GM18867 (cell line): ENCODE results near the gene DGCR2.
"Not testable (repeated sequence)": the region's sequence is repeated elsewhere in the genome, so short reads cannot be mapped to it uniquely, and the experiment has no call there.

Experiments
- ATAC-seq: cut with Tn5 transposase; IDR thresholded peaks from one replicate; pipeline ENCODE4 v1.9.1; 2021; ENCODE audit warnings: mild to moderate bottlenecking, moderate library complexity; ENCODE audit not compliant: unreplicated experiment

The DGCR2 gene

DNA sequence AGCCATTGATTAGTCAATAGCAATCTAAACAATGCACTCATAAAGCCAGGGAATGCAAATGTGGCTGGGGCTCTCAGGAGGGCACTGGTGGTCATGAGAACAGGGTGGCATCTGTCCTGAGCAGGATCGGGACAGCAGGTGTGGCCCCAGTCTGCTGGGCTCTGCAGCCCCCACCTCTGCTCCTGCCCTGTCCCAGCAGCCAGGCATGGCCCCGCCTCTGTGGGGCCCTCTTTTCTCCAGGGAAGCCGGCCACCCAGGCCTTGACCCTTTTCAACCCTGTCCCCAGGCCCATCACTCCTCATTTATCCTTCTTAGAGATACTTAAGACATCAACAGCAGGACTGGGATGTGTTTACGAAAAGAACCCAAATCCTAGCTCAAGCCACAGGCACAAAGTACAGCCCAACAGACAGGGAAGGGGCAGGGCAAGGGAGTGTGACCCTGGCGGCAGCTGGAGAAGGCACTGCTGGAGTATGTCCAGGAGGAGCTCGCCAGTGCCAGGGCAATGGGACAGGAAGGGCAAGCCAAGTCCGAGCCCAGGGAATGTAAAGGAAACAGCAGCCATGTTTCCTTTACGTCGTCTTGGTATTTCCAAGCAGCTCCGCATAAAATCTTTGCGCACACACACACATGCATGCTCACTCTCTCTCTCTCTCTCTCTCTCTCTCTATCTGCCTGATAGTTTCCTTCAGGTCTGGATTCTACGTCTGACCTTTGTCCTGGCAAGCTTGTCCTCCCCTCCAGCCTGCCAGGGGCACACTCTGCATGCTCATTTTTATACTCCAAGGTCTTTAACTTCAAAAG is 59.9 kb downstream of the DGCR2 start:
- ATAC-seq: no peak

DNA sequence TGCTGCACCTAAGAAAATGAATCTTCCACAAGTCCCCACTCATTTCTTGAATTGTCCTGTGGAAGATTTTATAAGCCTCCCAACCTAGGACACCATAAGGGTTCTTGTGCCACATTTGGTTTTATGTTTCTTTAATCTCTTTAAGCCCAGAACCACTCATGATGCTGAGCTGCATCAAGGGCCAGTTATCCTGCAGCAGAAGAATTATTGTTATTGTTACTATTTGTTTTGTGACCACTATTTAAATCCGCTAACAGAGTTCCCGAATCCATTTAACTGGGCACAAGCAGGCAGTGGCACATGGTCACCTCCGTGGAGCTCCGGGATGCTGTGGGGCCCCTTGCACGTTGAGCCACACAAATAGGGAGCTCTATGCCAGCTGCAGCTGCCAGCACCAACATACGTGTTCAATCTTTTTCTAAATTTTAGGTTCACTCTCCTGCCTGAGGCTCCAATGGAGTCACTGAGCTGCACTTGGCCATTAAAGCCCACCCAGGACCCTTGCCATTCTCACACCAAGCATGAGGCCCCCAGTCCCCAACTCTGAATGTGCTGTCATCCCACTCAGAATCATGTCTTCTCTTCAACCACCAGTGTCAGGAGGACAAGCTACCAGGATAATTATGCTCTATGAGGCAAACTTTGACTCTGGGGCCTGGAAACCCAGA is 60.6 kb downstream of the DGCR2 start:
- no peak for ATAC-seq

DNA sequence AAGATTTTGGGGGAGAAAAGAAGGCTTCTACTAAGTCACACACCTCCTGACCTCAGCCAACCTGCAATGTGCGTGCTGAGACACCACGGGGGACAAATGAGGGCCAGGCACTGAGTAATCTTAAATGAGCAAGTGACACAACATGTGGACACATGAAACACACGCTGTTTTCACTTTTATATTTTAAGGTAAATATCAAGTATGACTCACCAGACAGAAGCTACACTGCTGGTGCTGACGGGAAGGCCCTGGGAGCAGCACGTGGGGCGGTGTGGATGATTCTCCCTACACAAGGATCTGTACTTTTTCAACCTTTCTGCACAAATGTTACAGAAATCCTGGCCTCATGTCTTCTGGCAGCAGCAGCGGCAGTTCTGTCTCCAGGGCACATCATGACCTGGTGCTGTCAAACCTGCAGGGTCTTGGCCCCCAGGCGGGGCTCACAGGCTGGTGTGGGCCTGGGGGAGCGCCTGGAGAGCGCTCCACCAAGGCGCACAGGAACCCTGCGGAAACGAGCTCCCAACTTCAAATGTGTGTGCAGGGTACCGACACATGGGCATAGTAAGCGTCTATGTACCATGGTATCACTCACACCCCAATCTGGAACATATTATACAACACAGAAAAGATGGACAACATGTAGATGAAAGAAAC is 61.7 kb downstream of the DGCR2 start:
- ATAC-seq: no peak

DNA sequence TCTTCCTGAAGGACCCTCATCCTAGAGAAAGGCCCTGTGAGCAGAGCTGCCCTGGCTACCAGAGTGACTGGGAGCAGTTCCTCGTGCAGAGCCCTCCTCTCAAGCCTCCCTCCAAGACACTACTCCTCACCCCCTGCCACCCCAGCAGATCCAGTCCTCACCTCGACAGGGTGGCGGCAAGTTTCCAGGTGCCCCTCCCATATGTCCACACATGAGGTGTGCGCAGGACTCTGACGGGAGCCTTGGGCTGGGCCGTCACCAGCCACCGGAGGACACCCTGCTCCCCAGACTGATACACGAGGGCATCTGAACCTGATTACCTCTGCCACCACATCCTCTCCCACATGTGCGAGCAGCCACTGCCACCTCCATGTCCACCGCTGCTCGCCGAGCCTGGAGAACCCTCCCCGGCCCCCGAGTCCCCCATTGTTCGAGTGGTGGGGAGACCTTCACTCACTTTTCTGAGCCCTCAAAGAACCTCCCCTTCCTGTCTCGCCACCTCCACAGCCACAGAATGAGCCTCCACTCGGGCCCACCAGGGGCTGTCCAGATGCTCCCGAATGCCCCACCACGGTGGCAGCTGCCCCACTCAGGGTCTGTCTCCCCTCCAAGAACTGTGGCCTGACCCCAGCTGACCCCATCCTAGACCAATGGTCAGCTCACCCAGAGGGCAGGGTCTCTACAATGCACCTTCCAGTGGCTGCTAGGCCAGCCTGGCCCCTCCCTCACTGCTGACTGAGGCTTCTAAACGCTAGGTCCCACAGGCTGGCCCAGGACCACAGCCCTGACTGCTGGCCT is 62.5 kb downstream of the DGCR2 start:
- ATAC-seq: no peak

DNA sequence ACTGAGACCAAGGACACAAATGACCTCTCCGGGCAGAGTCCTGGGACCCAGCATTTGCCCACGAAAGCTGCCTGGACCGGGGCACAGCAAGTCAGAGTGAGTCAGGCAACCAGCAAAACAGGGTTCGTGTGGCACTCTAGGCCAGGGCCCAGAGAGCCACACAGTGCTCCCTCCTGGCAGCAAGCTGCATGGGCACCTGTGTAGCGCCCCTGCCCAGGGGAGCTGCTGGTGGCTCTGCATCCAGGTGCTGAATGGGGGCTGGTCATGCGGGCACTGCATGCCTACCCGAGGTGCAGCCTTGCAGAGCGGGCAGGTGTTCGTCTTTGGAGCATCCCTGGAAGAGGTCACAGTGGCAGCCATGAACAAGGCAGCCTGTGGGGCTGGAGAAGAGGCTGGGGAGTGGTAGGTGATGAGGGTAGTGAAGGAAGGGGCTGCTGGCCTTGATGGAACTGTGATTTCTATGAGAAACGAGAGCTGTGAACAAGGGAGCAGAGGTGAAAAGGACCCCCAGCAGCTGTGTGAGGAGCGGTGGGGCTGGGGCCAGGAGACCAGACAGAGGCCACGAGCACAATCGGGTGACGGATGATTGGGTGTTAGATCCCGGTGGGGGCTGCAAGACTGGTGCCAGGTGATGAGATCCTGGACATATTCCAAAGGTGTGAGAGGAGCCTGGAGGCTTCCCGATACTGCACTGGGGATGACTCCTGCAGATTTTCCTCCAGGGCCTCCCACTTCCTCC is 63.3 kb downstream of the DGCR2 start:
- no peak for ATAC-seq

DNA sequence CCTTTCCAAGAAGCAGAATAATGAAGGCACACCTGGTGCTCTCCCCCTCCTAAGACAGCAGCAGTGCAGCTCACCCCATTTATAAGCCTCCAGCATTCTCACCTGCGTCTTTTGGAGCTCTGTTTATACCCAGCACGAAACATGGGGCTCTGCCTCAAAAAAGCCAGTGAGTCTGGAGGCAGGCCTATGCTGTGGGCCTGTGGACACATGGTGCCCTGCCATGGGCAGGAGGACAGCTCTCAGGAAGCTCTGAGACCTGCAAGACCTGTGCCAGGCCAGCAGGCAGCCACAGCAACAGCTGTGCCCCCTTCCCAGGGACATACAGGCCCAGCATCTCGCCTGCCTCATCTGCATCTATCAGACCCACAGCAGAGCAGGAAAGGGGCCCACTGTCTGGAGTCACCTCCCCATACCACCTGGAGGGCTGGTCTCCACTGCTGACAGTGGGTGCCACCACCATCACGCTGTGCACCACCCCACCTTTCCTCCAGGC is 64.2 kb downstream of the DGCR2 start:
- no peak for ATAC-seq

DNA sequence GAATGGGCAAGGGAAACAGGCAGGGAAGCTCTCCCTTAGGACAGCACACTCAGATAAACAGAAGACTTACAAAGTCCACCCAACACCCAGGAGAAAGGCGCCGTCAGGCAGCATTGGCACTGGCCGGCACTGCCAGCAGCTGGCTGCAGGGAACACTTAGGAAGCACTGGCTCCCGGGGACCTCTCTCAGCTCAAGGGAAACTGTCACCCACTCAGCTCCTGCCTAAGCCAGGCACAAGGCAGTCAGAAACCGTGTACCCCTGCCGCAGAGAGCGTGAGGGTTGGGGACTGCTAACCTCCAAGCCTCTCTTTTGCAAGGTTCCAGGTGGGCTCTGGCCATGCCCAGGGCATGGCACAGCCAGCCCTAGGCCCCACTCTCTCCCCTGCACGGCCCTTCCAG is 64.7 kb downstream of the DGCR2 start:
- no peak for ATAC-seq

DNA sequence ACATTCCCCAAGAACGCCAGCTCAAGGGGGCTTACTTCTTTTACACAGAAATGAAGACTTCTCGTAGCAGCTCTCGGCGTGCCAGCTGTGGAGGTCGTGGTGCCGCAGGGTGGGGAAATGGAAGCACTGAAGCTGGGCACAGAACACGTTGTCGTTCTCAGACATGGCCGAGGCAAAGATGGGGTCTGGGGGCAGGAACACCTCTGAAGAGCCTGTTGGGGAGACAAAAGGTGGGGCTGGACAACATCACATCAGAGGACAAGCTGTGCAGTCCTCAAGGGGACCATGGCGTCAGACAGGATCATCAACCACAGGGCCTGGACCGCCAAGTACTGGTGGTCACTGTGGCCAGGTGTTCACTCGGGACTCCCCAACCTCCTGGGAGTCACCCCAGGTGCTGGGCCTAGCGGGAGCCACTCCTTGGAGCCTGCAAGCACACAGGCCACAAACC is 65.2 kb downstream of the DGCR2 start:
- no peak for ATAC-seq

DNA sequence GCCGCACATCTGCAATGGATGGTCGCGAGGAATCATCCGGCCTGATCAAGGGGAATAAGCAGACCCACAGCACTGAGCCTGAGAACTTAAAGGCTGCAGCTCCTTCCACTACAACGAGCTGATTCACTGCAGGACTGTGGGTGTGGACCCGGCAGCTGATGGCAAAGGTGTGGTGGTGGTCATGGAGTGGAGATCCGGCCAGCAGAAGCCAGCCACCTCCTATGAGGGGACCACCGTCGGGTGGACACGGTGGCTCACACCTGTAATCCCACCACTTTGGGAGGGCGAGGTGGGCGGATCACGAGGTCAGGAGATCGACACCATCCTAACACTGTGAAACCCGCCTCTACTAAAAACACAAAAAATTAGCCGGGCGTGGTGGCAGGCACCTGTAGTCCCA is 66.4 kb downstream of the DGCR2 start:
- ATAC-seq: no peak

DNA sequence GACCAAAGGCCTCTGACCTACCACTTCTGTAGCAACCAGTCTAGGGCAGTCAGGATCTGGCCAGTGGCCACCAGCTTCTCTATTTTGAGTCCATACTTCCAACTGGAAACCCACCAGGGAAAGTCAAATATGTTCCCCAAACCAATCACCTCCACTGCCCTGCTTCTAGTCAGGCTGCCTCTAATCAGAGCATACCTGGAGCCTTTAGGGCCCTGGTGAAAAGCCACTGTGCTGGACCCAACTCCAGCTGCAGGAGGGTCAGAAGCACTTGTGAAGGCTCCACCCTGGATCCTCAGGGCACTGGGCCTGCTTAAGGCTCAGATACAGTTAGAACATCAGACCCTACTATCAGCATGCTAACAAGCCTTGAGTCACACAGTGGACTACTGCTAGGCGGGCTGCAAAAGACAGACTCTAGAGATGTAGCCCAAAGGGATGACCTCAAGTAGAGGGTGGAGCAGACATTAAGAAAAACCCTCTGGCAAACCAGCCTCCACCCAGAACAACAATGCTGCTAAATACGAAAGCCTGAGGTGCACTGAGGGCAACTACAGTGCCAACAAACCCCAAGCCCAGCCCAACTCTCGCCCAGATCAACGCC is 69.2 kb downstream of the DGCR2 start:
- no peak for ATAC-seq

DNA sequence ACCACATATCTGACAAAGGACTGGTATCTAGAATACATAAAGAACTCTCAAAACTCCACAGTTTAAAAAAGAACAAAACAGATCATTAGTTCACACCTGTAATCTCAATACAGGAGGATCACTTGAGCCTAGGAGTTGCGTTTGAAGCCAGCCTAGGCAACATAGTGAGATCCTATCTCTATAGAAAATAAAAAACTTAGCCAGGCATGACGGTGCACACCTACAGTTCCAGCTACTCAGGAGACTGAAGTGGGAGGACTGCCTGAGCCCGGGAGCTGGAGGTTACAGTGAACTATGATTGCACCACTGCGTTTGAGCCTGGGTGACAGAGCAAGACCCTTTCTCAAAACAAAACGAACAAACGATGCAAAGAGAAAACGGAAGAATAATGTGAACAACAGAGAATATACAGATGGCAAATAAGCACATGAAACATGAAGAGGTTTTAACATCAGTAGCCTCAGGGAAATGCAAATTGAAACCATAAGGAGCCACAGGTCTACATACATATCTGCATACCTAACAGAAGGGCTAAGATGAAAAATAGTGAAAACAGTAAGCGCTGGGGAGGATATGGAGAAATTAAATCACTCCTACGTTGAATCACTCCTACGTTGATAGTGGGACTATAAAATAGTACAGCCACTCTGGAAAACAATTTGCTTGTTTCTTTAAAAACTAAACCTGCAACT is 70.7 kb downstream of the DGCR2 start:
- no peak for ATAC-seq

DNA sequence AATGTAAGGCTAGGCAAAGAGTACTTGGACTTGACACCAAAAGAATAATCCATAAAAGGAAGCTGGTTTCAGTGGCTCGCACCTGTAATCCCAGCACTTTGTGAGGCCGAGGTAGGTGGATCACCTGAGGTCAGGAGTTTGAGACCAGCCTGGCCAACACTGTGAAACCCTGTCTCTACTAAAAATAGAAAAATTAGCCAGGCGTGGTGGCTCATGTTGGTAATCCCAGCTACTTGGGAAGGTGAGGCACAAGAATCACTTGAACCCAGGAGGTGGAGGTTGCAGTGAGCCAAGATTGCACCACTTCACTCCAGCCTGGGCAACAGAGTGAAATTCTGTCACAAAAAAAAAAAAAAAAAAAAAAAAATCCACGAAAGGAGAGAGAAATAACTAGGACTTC is 71.4 kb downstream of the DGCR2 start:
- not testable (repeated sequence) for ATAC-seq

DNA sequence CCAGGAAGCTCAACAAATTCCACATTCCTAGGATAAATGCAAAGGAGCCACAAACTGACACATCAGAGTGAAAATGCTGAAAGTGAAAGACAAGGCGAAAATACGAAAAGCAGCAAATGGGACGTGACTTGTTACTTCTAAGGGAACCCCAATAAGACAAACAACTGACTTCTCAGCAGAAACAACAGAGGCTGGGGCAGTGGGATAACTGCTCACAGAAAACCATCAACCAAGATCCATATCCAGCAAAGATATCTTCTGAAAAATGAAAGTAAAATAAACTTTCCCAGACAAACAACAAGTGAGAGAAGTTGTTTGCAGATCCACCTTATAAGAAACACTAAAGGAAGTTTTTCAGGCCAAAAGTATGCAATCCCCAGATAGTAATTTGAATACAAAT is 72.1 kb downstream of the DGCR2 start:
- ATAC-seq: no peak

DNA sequence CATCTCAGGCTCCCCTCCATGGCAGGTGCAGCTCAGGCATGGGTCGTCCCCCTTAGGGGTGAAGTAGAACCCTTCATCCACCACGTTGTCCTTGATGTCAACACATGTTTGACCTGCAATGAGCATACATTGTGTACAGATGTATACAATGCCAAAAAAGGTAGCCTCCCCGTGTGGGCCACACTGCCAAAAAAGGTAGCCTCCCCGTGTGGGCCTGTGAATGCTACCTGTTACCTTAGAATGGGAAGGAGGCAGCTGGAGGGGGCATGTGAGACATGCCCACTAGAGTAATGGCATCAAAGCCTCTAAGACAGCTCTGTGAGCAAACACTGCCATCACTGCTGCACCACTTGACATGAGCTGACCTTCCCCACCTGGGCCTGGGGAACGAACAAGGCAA is 73.7 kb downstream of the DGCR2 start:
- no peak for ATAC-seq

DNA sequence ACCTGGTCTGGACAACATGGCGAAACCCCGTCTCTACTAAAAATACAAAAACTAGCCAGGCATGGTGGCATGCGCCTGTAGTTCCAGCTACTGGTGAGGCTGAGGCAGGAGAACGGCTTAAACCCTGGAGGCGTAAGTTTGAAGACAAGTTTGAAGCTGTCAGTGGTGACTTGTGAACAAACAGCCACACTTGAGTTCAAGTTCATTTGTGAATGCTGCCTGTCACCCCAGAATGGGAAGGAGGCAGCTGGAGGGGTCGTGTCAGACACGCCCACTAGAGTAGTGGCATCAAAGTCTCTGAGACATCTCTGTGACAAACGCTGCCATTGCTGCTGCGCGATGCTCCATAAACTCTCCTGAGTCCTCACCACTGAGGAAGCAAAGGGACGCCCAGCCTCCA is 74.2 kb downstream of the DGCR2 start:
- no peak for ATAC-seq

DNA sequence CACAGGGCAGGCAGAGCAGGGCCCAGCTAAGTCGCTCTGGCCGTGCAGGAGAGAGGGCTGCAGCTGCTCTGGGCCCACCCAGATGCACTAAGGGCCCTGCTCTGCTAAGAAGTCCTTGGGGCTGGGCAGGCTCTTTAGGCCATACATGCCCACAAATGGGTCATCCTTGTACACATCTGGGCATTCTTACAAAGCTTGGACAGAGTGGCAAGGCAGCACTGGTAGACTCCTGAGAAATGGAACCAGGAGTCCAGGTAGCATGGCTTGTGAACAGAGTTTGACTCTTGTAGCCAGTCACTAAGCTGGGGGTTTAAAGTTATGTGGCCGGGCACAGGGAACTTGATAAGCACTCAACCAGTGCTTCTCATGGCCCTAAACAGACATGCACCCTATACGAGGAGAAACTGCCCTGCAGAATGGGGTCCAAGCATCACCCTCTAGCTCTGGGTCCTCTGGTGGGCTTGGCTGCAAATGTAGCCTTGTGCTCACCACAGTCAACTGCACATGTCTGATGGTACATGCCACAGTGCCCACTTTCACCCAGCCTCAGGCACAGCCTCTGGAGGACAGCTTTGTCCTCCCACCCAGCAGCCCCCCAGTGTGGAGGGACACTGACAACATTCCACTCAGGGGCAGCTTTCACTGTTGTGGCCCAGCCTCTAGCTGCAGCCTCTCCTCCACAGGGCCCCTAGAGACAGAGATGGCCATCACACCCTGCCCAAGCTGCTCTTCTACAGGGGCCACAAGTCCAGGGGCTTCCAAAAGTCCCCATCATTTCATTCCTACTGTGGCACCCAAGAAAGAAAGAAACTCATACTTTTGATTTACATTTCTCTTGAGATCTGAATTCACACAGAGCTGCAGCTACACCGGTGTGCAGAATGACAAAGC is 75.2 kb downstream of the DGCR2 start:
- ATAC-seq: no peak

DNA sequence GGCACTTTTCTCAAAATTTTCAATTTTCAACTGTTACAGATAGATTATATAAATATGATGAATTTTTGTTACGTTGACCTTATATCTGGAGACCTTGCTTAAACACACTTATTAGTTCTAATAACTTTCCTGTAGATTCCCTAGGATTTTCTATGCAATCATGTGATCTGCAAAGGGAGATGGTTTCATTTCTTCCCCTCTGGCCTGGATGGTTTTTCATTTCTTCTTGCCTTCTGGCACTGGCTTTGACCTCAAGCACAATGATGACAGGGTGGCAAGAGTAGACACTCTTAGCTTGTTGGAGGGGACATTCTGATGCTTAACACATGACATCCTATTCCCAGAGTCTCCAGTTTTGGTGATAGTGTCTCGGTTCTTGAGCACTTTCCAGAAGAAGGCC is 75.9 kb downstream of the DGCR2 start:
- no peak for ATAC-seq

DNA sequence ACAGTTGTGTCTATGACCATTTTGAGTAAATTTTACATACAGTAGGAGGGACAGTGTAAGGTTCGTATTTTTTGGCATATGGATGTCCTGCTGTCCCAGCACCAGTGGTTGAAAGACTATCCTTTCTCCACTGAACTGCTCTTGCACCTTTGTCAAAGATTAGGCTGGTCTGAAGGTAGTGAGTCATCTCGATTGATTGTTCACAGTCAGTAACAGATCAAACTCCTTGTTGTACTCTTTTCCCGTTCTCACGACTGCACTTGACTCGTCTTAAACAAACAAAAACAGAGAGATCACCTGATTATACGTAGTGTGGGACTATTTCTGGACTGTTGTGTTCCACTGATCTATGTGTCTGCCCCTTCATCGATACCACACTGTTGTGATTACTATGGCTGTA is 77.1 kb downstream of the DGCR2 start:
- ATAC-seq: no peak
